ENCODE results near the gene TNFSF13.
A peak's percentile ranks its signal among the peaks of the same experiment; 100 is the strongest.

The TNFSF13 gene

DNA sequence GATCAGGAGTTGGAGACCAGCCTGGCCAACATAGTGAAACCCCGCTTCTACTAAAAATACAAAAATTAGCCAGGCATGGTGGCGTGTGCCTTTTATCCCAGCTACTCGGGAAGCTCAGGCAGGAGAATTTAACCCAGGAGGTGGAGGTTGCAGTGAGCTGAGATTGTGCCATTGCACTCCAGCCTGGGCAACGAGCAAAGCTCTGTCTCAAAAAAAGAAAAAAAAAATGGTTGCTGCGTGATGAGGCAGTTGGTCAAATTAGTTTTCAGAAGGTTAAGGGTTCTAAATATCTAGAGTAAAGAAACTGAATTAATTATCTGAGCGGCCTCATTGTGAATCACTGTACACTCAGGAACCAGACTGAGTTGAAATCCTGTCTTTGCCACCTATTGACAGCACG, 17.4 kb downstream of the TNFSF13 start:
- no peak for DNase-seq

DNA sequence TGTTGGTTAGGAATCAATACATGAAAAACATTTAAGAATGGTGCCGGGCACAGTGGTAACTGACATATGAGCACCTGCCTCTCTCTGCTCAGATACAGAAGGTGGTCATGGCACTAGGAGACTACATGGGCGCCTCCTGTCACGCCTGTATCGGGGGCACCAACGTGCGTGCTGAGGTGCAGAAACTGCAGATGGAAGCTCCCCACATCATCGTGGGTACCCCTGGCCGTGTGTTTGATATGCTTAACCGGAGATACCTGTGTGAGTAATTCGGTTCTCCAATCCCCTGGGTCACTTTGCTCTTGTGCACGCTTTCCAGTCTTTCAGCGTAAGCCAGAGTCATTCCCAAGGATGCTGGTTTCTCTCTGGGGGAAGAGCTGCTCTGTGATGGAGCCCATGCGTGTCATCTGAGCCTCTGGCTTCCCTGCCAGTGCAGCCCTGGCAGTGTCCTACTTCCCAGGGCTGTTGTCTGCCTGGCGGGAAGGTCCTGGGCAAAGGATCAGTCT, 17.9 kb downstream of the TNFSF13 start:
- DNase-seq = no peak

DNA sequence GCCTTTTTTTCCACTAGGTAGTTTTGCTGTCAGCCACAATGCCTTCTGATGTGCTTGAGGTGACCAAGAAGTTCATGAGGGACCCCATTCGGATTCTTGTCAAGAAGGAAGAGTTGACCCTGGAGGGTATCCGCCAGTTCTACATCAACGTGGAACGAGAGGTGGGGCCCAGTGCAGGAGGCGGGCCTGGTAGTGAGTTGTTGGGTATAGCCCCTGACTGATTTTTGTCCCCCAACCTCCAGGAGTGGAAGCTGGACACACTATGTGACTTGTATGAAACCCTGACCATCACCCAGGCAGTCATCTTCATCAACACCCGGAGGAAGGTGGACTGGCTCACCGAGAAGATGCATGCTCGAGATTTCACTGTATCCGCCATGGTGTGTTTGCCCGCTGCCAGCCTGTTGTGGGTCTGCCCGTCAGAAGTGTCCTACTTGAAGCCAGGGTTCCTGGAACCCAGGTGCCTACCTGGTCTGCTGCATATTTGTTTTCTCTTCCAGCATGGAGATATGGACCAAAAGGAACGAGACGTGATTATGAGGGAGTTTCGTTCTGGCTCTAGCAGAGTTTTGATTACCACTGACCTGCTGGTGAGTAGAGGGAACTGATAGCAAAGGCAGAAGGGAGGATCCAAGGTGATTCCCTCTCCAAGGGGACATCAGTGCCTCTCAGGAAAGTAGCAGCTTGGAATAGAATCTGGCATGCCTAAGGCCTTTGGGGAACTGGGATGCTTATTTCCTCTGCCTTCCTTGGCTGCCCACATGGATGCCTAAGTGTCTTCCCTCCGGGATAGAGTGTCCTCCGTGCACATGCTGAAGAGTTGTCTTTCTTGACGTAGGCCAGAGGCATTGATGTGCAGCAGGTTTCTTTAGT, 19.0 kb downstream of the TNFSF13 start:
- DNase-seq = no peak

DNA sequence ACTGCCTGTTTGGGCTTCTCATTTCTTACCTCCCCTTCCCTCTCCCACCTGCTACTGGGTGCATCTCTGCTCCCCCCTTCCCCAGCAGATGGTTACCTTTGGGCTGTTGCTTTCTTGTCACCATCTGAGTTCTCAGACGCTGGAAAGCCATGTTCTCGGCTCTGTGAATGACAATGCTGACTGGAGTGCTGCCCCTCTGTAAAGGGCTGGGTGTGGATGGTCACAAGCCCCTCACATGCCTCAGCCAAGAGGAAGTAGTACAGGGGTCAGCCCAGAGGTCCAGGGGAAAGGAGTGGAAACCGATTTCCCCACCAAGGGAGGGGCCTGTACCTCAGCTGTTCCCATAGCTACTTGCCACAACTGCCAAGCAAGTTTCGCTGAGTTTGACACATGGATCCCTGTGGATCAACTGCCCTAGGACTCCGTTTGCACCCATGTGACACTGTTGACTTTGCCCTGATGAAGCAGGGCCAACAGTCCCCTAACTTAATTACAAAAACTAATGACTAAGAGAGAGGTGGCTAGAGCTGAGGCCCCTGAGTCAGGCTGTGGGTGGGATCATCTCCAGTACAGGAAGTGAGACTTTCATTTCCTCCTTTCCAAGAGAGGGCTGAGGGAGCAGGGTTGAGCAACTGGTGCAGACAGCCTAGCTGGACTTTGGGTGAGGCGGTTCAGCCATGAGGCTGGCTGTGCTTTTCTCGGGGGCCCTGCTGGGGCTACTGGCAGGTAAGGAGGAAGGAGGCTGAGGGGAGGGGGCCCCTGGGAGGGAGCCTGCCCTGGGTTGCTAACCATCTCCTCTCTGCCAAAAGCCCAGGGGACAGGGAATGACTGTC, 20.7 kb downstream of the TNFSF13 start, which contains the start of gene CD68:
TSS of gene CD68 (plus strand) at position 638 of the 833 bp plus-strand sequence. CDS start at position 678, 40 bp downstream.
- peak; percentile 11 for DNase-seq

DNA sequence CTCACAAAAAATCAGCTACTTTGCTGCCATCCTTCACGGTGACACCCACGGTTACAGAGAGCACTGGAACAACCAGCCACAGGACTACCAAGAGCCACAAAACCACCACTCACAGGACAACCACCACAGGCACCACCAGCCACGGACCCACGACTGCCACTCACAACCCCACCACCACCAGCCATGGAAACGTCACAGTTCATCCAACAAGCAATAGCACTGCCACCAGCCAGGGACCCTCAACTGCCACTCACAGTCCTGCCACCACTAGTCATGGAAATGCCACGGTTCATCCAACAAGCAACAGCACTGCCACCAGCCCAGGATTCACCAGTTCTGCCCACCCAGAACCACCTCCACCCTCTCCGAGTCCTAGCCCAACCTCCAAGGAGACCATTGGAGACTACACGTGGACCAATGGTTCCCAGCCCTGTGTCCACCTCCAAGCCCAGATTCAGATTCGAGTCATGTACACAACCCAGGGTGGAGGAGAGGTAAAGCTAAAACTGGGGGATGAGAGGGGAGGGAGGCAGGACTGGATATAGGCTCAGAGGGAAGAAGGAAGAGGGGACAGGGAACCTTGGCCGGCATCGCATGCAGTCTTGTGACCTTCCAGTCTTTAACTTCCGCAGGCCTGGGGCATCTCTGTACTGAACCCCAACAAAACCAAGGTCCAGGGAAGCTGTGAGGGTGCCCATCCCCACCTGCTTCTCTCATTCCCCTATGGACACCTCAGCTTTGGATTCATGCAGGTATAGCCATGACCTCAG, 21.5 kb downstream of the TNFSF13 start:
- DNase-seq = no peak

DNA sequence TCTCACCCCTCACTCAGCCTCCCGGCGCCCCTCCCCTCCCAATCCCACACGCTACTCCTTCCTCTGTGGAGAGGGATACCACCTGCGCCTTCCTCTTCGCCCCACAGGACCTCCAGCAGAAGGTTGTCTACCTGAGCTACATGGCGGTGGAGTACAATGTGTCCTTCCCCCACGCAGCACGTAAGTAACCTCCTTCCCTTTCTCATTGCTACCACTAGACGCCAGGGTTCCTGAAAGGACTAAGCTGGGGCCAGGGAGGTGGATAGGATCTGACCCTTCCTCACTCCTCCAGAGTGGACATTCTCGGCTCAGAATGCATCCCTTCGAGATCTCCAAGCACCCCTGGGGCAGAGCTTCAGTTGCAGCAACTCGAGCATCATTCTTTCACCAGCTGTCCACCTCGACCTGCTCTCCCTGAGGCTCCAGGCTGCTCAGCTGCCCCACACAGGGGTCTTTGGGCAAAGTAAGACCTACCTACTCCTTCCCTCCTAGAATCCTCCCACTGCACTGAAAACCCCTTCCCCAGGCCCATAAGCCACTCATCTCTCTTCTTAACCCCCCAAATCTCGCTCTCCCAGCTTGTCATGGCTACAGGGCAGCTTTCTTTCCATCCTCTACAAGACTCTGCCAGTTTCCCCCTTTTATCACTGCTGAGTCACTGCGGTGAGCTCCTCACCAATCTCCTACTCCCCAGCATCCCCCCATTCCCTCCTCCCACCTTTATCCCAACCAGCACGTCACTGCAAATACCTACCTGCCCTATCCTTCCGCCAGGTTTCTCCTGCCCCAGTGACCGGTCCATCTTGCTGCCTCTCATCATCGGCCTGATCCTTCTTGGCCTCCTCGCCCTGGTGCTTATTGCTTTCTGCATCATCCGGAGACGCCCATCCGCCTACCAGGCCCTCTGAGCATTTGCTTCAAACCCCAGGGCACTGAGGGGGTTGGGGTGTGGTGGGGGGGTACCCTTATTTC, 22.3 kb downstream of the TNFSF13 start:
- no peak for DNase-seq

DNA sequence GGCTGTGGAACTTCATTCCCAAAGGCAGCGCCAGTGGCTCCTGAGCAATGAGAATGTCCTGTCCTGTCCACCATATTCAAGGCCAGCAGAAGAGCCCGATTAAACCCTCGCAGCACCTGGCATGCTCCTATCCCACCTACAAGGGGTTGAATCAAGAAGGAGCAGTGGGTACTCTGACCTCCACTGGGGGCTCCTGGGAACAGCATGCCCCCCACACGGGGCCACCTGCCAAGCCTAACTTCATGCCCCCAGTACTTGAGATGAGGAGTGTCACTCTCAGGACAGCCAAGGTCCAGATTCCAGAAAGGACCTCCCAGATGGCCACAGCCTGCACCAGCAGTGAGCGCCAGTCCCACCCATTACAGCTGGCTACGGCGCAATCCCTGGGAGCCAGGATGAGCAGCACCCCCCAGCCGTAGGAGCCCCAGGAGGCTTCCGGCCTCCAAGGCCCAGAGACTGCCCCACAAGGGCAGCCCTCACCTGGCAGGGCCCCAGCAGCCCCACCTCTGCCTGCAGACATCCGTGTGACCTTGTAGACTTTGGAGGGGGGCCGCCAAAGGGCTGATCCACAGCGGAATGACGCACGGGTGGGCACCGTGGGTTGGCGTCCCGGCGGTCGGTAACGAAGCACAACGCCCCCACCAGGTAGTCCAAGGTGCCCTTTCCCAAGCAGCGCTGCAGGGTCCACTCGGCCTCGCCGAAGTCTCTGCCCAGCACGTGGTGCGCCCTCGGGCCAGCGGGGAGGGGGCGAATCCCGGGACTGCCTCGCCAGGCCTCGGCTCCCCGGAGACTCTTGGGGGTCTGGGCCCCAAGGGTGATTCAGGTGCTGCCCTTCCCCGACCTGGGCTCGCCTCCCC, 24.1 kb downstream of the TNFSF13 start:
- no peak for DNase-seq

DNA sequence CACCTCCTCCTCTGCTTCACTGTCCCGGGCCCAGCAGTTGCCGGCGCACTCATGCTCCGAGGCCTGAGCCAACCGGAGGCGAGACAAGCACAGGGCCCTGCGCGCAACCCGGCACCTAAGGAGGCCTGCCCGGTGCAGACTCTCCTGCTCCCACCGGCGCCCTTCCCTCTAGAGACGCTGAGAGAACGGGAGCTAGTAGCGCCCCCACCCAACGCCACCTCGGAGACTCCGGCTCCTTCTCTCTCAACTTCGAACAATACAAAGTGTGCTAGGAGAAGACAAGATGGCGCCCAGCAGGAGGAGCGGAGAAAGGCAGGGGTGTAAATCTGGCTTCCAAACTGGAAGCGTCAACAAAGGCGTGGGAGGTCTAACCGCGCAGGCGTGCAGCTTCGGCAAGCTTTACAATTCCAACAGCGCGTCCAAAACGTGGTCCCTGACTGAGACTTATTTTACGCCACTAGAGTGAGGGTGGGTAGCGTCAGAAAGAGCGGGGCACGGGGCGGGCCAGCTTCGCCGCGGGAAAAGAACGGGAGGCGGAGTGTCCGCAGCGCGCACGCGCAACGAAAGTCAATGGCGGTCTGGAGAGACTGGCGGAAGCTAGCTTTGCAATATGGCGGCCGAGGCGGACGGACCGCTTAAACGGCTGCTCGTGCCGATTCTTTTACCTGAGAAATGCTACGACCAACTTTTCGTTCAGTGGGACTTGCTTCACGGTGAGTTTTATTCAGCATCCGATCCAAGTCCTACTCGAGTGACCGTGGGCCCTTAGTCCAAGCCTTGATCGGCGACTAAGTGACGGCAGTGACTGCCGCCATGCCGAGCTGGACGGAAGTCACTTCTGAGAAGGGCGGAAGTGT, 24.9 kb downstream of the TNFSF13 start, which contains the start of gene MPDU1:
TSS of gene MPDU1 (plus strand) at position 600 of the 857 bp plus-strand sequence. CDS start at position 611, 11 bp downstream.
- peak; percentile 64 for DNase-seq

DNA sequence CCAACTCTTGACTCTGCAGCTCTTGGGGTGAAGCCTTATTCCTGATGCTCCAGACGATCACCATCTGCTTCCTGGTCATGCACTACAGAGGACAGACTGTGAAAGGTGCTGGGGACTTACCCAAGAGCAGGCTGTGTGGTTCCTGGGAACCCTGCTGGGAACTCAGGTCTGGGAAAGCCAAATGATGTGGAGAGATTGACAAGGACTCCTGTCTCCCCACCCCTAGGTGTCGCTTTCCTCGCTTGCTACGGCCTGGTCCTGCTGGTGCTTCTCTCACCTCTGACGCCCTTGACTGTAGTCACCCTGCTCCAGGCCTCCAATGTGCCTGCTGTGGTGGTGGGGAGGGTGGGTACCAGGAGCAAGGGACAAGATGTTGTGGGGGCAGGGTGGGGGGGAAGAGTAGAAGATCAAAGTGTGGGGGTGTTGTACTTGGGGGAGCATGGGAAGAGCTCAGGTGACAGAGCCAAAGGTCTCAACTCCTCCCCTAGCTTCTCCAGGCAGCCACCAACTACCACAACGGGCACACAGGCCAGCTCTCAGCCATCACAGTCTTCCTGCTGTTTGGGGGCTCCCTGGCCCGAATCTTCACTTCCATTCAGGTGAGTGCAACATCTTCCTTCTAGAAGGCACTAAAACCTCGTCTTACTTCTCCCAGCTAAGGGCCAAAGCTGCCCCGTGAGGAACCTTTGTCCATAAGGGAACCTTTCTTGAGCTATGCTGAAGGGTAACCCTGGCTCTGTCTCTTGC, 28.3 kb downstream of the TNFSF13 start:
- no peak for DNase-seq

DNA sequence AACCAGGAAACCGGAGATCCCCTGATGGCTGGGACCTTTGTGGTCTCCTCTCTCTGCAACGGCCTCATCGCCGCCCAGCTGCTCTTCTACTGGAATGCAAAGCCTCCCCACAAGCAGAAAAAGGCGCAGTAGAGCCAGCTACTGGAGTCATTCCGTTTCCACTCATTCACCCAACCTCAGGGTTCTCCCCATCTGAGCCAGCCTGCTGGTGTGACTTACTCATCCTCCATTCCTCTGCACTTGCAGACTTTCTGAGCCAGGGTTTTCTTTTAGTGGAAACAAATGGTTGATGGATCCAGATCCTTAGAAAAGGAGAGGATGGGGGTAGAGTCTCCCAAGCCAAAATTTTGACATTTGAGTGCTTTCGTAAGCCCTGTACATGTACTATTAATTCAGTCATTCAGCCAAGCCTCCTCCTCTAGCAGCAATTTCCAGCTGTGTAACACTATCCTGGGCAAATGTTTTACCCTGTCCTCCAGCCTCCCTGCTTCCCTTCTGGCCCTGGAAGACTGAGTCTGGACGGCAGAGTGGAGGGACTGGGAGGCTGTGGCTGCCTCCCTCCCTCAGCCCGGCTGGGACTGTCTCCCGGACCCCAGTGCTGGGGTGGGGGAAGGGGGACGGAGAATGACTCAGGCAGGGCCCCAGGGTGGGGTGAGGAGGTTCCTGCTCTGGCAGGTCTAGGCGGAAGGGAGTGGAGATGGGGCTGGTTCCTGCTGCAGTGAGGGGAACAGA, 29.0 kb downstream of the TNFSF13 start:
- DNase-seq = no peak

DNA sequence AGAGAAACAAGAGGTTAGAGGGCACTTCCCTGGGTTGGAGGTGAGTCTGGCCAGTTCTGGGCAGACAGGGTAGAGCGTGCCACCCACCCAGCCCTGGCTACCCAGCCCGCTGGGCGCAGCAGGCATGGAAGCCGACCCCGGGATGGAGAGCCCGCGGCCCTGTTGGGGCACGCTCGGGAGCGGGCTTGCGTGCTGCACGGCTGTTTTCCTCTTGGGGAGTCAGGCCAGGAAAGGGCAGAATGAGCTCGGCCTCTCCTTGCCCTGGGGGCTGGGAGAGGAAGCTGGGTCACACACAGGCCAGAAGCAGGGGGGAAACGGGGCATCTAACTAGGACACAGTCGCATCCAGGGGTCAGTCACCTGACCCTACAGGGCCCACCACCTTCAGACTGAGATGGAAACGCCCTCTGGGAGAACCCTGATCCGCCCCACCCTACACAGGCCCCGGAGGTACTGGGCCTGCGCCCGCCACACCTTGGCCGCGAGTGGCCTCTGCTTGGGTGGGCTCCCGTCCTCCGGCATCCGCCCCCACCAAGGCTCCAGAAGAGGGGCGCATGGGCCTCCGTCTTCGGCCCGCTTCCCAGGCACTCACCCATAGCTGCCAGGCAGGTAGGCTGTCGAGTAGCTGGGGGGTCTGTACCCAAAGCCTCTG, 30.1 kb downstream of the TNFSF13 start:
- DNase-seq = no peak

DNA sequence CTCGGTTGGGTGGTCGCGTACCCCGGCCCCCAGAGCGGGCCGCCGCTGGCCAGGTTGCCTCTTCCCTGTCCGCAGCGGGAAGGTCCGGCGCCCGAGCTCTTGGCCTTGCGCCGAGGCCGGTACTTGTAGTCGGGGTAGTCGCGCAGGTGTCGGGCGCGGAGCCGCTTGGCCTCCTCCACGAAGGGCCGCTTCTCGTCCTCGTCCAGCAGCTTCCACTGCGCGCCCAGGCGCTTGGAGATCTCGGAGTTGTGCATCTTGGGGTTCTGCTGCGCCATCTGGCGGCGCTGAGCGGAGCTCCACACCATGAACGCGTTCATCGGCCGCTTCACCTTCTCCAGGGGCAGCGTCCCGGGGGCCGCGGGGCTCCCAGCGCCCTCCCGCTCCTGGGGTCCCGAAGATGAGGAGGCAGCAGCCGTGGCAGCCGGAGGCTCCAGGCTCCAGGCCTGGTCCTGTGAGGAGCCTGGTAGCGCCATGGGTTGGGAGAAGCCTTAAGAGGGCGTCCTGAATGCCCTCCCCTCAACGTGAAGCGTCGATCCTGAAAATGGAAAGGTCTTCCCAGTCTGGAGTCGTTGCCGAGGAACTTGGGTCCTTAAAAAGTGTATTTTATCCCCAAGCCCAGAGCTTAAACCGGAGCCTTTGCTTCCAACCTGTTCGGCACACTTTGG, 30.8 kb downstream of the TNFSF13 start:
- DNase-seq = no peak

DNA sequence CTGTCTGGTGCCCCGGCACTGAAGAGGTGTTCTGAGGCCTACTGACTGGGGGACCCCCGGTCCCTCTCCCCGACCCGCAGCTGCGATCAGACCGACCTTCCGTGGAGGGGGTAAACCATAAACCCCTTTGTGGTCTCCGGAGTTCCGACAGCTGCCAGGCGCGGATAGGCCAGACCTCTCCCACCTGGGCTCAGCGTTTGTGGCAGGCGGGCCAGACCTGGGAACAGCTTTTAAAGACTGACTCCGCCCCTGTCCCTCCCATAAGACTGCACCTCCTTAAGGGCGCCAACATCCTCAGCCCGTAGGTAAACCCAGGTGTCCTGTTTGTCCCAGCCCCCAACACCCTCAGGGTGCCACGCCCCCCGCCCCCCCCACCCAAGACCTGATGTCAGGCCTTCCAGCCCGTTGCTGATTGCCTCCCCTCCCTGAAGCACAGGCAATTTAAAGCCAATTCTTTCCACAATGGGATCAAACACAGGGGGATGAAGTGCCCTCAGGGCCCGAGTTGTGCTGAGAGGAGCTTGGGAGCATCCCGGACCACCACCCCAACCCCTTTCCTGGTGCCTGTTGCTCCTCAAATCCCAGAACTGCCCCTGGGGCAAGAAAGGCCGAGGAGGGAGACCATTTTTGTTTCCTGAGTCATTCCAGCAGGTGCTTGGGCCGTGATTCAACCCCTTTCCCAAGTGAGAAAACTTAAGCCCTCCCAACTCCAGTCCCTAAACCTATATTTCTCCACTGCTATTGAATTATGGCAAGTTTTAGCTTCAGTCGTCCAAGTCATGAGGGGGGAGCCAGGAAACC, 31.5 kb downstream of the TNFSF13 start, which contains the start of gene SOX15:
TSS of gene SOX15 (minus strand) at position 204 of the 801 bp plus-strand sequence. CDS start 418 bp downstream, outside the sequence.
- no peak for DNase-seq

DNA sequence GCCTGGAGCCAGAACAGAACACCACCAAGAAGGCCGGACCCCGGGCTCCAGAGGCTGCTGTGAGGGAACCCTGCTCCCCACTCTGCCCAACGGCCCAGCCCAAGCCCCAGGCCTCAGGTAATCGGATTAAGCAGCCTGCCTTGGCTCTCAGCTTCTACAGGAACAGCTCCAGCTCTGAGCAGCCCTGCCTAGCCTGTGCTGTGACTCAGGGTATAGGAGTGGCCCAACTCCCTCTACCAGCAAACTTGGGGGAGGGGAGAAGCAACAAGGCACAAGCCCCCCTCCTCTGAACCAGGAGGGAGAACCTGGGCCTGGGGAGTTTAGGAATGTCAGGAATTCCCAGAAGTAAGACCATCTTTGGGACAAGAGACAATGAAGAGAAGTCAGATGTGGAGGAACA, 32.2 kb downstream of the TNFSF13 start:
- no peak for DNase-seq

DNA sequence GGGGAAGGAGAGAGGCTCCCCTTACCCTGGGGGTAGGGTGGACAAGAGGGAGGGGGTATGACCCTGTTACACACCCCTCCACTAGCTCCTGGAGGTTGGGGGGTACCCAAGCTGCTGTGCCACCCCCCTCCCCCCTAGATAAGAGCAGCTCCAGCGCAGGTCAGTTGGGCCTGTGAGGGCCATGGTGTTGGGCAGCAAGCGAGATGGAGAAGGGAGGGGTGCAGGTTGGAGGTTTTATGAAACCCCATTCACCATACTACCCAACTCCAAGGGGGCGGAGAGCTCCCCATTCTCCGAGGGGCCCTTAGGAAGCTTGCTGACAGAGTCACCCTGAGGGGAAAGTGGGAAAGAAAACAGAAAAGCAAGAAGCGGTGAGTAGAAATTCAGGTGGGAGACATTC, 33.0 kb downstream of the TNFSF13 start:
- no peak for DNase-seq

Data from KG1 (cell line).